Transverse colon (tissue), 4 donors: Measurements from ENCODE around the gene ANKUB1. TPM values are rescaled to one million over a fixed set of nuclear protein-coding genes. Genes with fewer than 3 reads are reported as not detected.
"Not testable (repeated sequence)": the region's sequence is repeated elsewhere in the genome, so short reads cannot be mapped to it uniquely, and the experiment has no call there.

Experiments
- DNase-seq: peaks from one replicate; pipeline ENCODE4 v3.0.0-alpha.2; 2019
- H3K27ac ChIP-seq, 4 donors: fragments of 200-600 bp; sonication (generic); 2 replicates each; pipeline ENCODE4 v1.5.1; 2016 to 2018; ENCODE audit warnings: inconsistent platforms in 4 of 4
- H3K27me3 ChIP-seq: fragments of 200-600 bp; sonication (generic); 2 replicates; pipeline ENCODE4 v1.5.1; 2017; ENCODE audit warnings: inconsistent platforms
- H3K36me3 ChIP-seq, 4 donors: fragments of 200-600 bp; sonication (generic); 2 replicates each; pipeline ENCODE4 v1.5.1; 2017 to 2019; ENCODE audit warnings: inconsistent platforms in 4 of 4
- H3K4me1 ChIP-seq, 4 donors: fragments of 200-600 bp; sonication (generic); 2 replicates each; pipeline ENCODE4 v1.5.1; 2017 to 2020; ENCODE audit warnings: inconsistent platforms in 4 of 4
- H3K4me3 ChIP-seq, 4 donors: fragments of 200-600 bp; sonication (generic); 1 replicate in 1 of 4; 2 replicates in 3 of 4; pipeline versions ENCODE4 v1.5.1 to v1.6.1; 2017 to 2019; ENCODE audit warnings: inconsistent platforms in 4 of 4
- H3K9me3 ChIP-seq, 2 donors: fragments of 200-600 bp; sonication (generic); 2 replicates each; pipeline ENCODE4 v1.5.1; 2017 to 2019; ENCODE audit warnings: inconsistent platforms in 2 of 2
- EP300 ChIP-seq: sonication (generic); formaldehyde crosslinking; IDR thresholded peaks from one replicate; pipeline ENCODE4 v1.6.1; 2017; ENCODE audit warnings: antibody characterized with exemption, low read depth
- POLR2A ChIP-seq: fragments of 450-650 bp; IDR thresholded peaks from one replicate; pipeline ENCODE4 v1.6.1; 2016; ENCODE audit warnings: antibody characterized with exemption, mild to moderate bottlenecking, moderate library complexity
- POLR2AphosphoS5 ChIP-seq, 3 donors: sonication (generic); formaldehyde crosslinking; IDR thresholded peaks; one replicate each; pipeline ENCODE4 v1.6.1; 2016; ENCODE audit warnings: antibody characterized with exemption in 3 of 3
- WGBS, 2 donors: methylation state at CpG; one replicate each; pipeline ENCODE4 v1.1.5; 2018; ENCODE audit warnings: low coverage in 1 of 2; 5-methylcytosine and 5-hydroxymethylcytosine counted together
- in situ Hi-C, 4 donors: fragments of 200-750 bp; cut with MboI; loops; one replicate each; pipeline versions ENCODE4 v1.15.0 to v1.15.1; 2017; ENCODE audit warnings: low sequenced_read_pairs in 3 of 4, low pct_ligation_motif_present in 1 of 4, low pct_unique_long_range_greater_than_20kb in 1 of 4
- intact Hi-C: fragments of 100-400 bp; cut with DNase I; formaldehyde crosslinking; loops from one replicate; pipeline ENCODE4 v1.15.1; 2023; ENCODE audit warnings: low total_unique reads
- total RNA-seq, 4 donors: library from RNA; depleted of rRNA; stranded (reverse); fragments of >200 nt; gene quantifications; one replicate each; pipeline ENCODE4 v1.1.0, GENCODE V29; 2016
- TF ChIP-seq, protein P1 (sequence below), 5 experiments: fragments of 200-600 bp in 3 of 5; fragments of 450-650 bp in 2 of 5; sonication (generic) in 3 of 5; IDR thresholded peaks; 1 replicate in 2 of 5; 2 replicates in 3 of 5; pipeline ENCODE4 v1.5.1; 2016 to 2017; ENCODE audit warnings: antibody characterized with exemption in 5 of 5, inconsistent platforms in 3 of 5, mild to moderate bottlenecking in 2 of 5, moderate library complexity in 1 of 5

ANKUB1 gene, protein sequence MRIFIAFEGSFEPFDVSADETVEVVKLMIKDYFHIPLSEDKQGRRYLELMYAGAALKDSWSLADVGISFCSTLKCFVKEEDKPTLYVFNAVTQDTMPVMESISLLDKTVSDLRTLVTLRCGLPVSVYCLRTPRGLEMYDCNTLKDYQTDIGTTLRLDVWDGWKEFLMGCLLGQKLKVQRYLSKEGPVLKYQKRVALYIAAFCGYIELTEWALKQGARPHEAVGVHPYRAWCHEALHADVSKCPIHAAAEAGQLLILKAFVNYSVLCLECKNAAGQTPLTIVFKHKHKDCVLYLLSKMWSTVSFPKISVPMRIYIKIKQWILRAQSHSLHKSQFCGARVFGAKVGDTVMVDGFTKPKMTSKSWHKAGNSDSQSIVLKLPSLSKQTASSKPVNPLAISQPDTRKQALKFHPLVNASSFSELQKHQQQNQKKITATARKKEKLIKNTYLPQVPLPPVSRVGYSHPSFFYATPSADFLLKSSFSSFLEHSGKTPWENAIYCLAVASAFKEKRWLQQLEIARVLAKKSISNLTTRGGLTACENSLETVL
- not detected for total RNA-seq

- H3K4me1 ChIP-seq: no peaks in the 10 kb centered on the region
- in situ Hi-C loops: no loop called here
- WGBS, 2 donors: 92 to 95% methylated on average over 4 of the region's 4 CpGs
Measured at GRCh38 chr3:149792452-149793270, at the start of gene ANKUB1. Gene ANKUB1, minus strand, starts transcription at chr3:149792554. Its CDS starts 188 bp downstream, at chr3:149792366.

DNA sequence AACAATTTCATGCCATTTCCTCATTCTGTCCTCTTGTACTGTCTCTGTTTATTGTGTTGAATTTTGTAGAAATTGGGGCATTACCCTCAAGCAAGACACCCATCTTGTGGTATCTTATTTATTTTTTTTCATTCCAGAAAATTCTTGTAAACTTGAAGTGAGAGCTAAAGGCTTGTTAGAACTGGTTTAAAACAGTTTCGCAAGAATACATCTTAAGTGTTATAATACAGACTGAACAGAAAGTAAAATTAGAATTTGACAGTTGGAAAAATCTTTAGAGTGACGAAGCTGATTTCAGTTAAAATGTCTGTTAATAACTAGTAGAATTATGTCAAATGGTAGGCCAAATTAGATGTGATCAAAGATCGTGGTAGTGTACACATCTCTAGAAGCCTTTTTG is 47.5 kb upstream of the ANKUB1 start:
- H3K4me3 ChIP-seq: no peak overlapping the region
- H3K4me1 ChIP-seq: peaks cover 4 to 11% (median 4%) of the 10 kb centered on the region in 4 donors
- in situ Hi-C loops (no loop called here), intact Hi-C loops (no loop called here)
- H3K9me3 ChIP-seq: peaks cover 7 to 19% of the 10 kb centered on the region in 2 donors
- DNase-seq: no peak
- H3K36me3 ChIP-seq: peaks cover 0 to 11% (median 0%) of the 10 kb centered on the region in 4 donors
- no peak for TF ChIP-seq POLR2A
- TF ChIP-seq EP300: no peak
- TF ChIP-seq POLR2AphosphoS5 (IDR thresholded peaks at IDR 0.05): no peak
- TF ChIP-seq, protein P1, sequence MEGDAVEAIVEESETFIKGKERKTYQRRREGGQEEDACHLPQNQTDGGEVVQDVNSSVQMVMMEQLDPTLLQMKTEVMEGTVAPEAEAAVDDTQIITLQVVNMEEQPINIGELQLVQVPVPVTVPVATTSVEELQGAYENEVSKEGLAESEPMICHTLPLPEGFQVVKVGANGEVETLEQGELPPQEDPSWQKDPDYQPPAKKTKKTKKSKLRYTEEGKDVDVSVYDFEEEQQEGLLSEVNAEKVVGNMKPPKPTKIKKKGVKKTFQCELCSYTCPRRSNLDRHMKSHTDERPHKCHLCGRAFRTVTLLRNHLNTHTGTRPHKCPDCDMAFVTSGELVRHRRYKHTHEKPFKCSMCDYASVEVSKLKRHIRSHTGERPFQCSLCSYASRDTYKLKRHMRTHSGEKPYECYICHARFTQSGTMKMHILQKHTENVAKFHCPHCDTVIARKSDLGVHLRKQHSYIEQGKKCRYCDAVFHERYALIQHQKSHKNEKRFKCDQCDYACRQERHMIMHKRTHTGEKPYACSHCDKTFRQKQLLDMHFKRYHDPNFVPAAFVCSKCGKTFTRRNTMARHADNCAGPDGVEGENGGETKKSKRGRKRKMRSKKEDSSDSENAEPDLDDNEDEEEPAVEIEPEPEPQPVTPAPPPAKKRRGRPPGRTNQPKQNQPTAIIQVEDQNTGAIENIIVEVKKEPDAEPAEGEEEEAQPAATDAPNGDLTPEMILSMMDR (IDR thresholded peaks at IDR 0.05): no peak
- no peaks in the 10 kb centered on the region for H3K27me3 ChIP-seq
- H3K27ac ChIP-seq: no peak overlapping the region
- 75 to 96% methylated on average over 3 of the region's 3 CpGs for whole genome bisulfite sequencing, 2 donors

More at GRCh38 chr3:149792452-149793270, at the start of gene ANKUB1:
- Histone ChIP-seq H3K27me3 (peaks cover 5% of the 10 kb centered on the region), H3K27ac (no peak within 1 kb of the TSS), H3K36me3 (no peaks in the 10 kb centered on the region), H3K9me3 (no peaks in the 10 kb centered on the region), H3K4me3 (no peak within 1 kb of the TSS)
- no peak for TF ChIP-seq POLR2AphosphoS5 (IDR thresholded peaks at IDR 0.05)
- no peak for TF ChIP-seq EP300
- TF ChIP-seq POLR2A: no peak
- TF ChIP-seq, protein P1 (IDR thresholded peaks at IDR 0.05): no peak
- intact Hi-C loops: no loop called here
- DNase-seq: no peak

DNA sequence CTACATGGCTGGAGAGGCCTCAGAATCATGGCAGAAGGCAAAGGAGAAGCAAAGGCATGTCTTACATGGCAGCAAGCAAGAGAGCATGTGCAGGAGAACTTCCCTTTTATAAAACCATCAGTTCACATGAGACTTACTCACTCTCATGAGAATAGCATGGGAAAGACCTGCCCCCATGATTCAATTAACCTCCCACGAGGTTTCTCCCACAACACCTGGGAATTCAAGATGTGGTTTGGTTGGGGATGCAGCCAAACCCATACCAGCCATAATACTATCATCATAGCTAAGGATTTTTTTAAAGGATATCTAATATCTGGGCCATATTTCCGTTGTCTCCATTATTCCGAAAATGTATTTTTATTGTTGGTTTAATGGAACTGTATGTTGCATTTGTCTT is 47.1 kb upstream of the ANKUB1 start:
- H3K4me3 ChIP-seq, in situ Hi-C loops, H3K27ac ChIP-seq, DNase-seq, H3K27me3 ChIP-seq, intact Hi-C loops: not testable (repeated sequence)
- H3K4me1 ChIP-seq: peaks cover 4 to 11% (median 4%) of the 10 kb centered on the region in 4 donors
- H3K9me3 ChIP-seq: peaks cover 7 to 23% of the 10 kb centered on the region in 2 donors
- H3K36me3 ChIP-seq: peaks cover 0 to 11% (median 0%) of the 10 kb centered on the region in 4 donors
- WGBS, 2 donors: 98 to 100% methylated on average over 2 to 3 of the region's 3 CpGs

DNA sequence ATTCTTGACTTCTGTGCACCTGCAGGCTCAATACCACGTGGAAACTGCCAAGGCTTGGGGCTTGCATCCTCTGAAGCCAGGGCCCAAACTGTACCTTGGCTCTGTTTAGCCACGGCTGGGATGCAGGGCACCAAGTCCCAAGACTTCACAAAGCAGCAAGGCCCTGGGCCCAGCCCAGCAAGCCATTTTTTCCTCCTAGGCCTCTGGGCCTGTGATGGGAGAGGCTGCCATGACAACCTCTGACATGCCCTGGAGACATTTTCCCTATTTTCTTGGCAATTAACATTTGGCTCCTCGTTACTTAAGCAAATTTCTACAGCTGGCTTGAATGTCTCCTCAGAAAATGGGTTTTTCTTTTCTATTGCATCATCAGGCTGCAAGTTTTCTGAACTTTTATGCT is 46.1 kb upstream of the ANKUB1 start:
- intact Hi-C loops, in situ Hi-C loops, DNase-seq, H3K27me3 ChIP-seq, H3K4me1 ChIP-seq, H3K4me3 ChIP-seq, H3K27ac ChIP-seq: not testable (repeated sequence)
- Histone ChIP-seq H3K36me3 (peaks cover 0 to 11% (median 0%) of the 10 kb centered on the region in 4 donors), H3K9me3 (peaks cover 15 to 32% of the 10 kb centered on the region in 2 donors)
- WGBS, 2 donors: 92% methylated on average over 3 of the region's 3 CpGs; no CpG with 5 or more reads in 1 of the 2 donors

GRCh38 chr3:149833241-149833640 is 40.9 kb upstream of the ANKUB1 start:
- H3K36me3 ChIP-seq: peaks cover 0 to 8% (median 0%) of the 10 kb centered on the region in 4 donors
- no peaks in the 10 kb centered on the region for H3K4me1 ChIP-seq
- in situ Hi-C loops: no loop called here
- TF ChIP-seq, protein P1 (IDR thresholded peaks at IDR 0.05): no peak
- TF ChIP-seq POLR2A (no peak), EP300 (no peak), POLR2AphosphoS5 (IDR thresholded peaks at IDR 0.05) (no peak)
- 92 to 100% methylated on average over 1 to 2 of the region's 2 CpGs for WGBS, 2 donors
- H3K27ac ChIP-seq: no peak overlapping the region
- no peak for DNase-seq
- intact Hi-C loops: no loop called here
- H3K9me3 ChIP-seq: peaks cover 30 to 46% of the 10 kb centered on the region in 2 donors
- H3K27me3 ChIP-seq: no peaks in the 10 kb centered on the region
- H3K4me3 ChIP-seq: no peak overlapping the region
